Esophagus (tissue), 2 donors: ENCODE measurements around the gene MYO9B. TPM values are rescaled to one million over a fixed set of nuclear protein-coding genes. Genes with fewer than 3 reads are reported as not detected.
A peak's percentile ranks its signal among the peaks of the same experiment; 100 is the strongest.
"Not testable (repeated sequence)": the region's sequence is repeated elsewhere in the genome, so short reads cannot be mapped to it uniquely, and the experiment has no call there.

Experiments used
- H3K27ac ChIP-seq, 2 donors: one replicate each; pipeline ENCODE4 v1.5.1; 2013; ENCODE audit warnings: low read depth in 2 of 2, mild to moderate bottlenecking in 2 of 2, inconsistent platforms in 1 of 2, low read length in 1 of 2, moderate library complexity in 1 of 2
- H3K27me3 ChIP-seq, 2 donors: one replicate each; pipeline ENCODE4 v1.6.1; 2013; ENCODE audit warnings: low read length in 2 of 2, control low read depth in 1 of 2, mild to moderate bottlenecking in 1 of 2; ENCODE audit not compliant: insufficient read depth in 2 of 2, control insufficient read depth in 1 of 2
- H3K36me3 ChIP-seq, 2 donors: one replicate each; pipeline ENCODE4 v1.6.1; 2013; ENCODE audit warnings: low read length in 1 of 2; ENCODE audit not compliant: control insufficient read depth in 2 of 2, insufficient read depth in 2 of 2
- H3K4me1 ChIP-seq, 2 donors: one replicate each; pipeline ENCODE4 v1.6.1; 2013; ENCODE audit warnings: low read length in 1 of 2; ENCODE audit not compliant: control insufficient read depth in 2 of 2, insufficient read depth in 2 of 2
- H3K4me3 ChIP-seq, 2 donors: one replicate each; pipeline ENCODE4 v1.5.1; 2013; ENCODE audit warnings: low read length in 2 of 2, mild to moderate bottlenecking in 2 of 2, low read depth in 1 of 2, moderate library complexity in 1 of 2
- H3K9me3 ChIP-seq, 2 donors: one replicate each; pipeline ENCODE4 v1.6.1; 2013; ENCODE audit warnings: mild to moderate bottlenecking in 2 of 2, low read depth in 1 of 2, low read length in 1 of 2, moderate library complexity in 1 of 2; ENCODE audit not compliant: control insufficient read depth in 2 of 2, insufficient read depth in 1 of 2
- WGBS, 2 donors: extraction: QIAGEN DNeasy Blood & Tissue Kit; methylation state at CpG; one replicate each; pipeline ENCODE4 v1.1.7; 2013; 5-methylcytosine and 5-hydroxymethylcytosine counted together
- polyA plus RNA-seq, 2 donors: library from polyadenylated mRNA; stranded (reverse); fragments of 200-250 nt; gene quantifications; one replicate each; pipeline ENCODE4 v1.2.3, GENCODE V29; 2013
- donor health status: healthy with polysubstance abuse.
- donor health status: Bipolar disorder and iron deficiency.

Gene MYO9B
- polyA plus RNA-seq, 2 donors: 24.2 to 41.2 TPM

DNA sequence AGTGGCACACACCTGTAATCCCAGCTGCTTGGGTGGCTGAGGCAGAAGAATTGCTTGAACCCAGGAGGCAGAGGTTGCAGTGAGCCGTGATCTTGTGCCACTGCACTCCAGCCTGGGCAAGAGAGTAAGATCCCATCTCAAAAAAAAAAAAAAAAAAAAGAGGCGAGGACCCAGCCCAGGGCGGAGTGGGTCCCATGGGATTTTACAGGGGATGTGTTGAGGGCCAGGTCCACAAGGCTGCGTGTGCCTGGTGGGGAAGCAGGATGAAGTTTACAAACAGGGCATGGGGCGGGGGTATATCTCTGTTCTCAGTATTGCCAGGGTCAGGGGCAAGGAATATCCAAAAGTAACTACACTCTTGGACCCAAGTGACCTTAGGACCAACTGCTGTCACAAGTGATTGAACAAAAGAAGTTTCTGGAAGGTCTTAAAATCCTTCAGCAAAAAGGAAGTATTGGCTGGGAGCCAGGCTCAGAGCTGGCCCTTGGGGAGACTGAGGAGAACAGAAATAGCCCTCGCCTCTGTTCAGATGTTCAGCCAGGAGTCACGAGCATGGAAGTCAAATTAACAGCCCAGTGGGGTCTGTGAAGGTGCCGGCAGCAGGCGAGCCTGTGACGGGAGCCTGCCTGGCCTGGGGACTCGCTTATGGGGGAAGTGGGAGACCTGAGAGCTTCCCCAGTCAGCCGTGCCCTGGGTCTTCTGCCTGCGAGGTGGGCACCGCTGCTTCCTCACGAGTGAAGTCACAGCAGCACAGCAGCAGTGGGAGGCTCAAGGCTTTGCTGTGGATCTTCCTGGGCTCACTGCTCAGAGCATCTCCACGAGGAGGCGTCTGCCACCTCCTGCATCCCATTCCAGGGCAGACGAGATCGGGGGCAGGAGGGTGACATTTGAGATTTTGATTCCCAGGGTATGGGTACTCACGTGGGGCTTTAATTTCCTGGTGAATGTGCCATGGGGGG is 6.4 kb downstream of the MYO9B start:
- Histone ChIP-seq H3K9me3 (no peaks in the 10 kb centered on the region), H3K4me1 (peaks cover 4 to 13% of the 10 kb centered on the region in 2 donors), H3K4me3 (no peak overlapping the region), H3K27me3 (no peaks in the 10 kb centered on the region), H3K36me3 (peaks cover 0 to 2% of the 10 kb centered on the region in 2 donors), H3K27ac (peak overlapping the region; percentile 5 to 11)
- 69 to 77% methylated on average over 20 of the region's 20 CpGs for WGBS, 2 donors

DNA sequence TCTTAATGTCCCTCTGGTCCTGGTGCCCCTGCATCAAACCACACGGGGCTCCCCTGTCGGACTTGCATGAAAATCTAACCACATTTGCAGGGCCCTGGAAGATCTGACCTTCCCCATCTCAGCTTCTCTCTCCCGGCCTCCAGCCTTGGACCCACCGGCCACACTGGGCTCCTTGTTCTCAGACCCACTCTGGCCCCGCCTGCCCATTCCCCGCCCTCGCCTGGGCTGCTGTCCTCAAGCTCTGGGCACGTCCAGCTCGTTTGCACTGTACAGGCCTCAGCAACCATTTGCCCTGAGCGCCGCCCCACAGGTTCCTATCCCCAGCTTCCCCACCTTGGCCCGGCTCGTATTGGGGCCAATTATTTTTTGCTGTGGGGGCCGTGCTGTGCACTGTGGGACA is 10.5 kb downstream of the MYO9B start:
- no peaks in the 10 kb centered on the region for H3K9me3 ChIP-seq
- H3K36me3 ChIP-seq: peaks cover 0 to 2% of the 10 kb centered on the region in 2 donors
- H3K4me3 ChIP-seq: no peak overlapping the region
- H3K27me3 ChIP-seq: no peaks in the 10 kb centered on the region
- WGBS, 2 donors: 84 to 85% methylated on average over 14 of the region's 14 CpGs
- H3K4me1 ChIP-seq: peaks cover 2 to 4% of the 10 kb centered on the region in 2 donors
- no peak overlapping the region for H3K27ac ChIP-seq

DNA sequence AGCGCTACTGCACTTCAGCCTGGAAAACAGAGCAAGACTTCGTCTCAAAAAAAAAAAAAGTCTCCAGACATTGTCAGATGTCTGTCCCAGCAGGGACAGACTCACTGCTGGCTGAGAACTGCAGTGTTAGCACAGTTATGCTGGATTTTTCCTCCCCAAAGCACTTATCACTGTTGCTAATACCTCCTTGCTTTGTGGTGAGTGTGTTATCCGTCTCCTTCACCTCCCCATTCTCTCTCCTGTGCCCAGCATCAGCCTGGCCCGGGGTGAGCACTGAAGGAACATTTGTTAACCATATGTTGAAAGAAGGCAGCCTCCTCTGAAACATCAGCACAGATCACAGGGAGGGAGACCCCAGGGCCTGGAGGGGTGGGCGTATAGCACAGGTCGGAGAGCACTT is 11.3 kb downstream of the MYO9B start:
- Histone ChIP-seq H3K4me1 (peaks cover 2 to 4% of the 10 kb centered on the region in 2 donors), H3K36me3 (peaks cover 0 to 2% of the 10 kb centered on the region in 2 donors), H3K9me3 (no peaks in the 10 kb centered on the region), H3K4me3 (no peak overlapping the region), H3K27me3 (no peaks in the 10 kb centered on the region), H3K27ac (no peak overlapping the region)
- WGBS, 2 donors: 80 to 82% methylated on average over 6 of the region's 6 CpGs

DNA sequence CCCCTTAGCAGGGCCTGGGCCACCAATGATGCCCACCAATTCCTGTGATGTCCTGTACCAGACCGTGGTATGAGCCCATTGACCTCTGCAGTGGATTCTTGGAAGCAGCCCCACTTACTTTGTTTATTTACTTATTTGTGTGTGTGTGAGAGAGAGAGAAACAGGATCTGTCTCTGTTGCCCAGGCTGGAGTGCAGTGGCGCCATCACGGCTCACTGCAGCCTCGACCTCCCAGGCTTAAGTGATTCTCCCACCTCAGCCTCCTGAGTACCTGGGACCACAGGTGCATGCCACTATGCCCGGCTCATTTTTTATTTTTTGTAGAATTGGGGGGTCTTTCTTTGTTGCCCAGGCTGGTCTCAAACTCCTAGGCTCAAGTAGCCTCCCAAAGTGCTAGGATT is 13.0 kb downstream of the MYO9B start:
- peak overlapping the region; percentile 22 to 46 for H3K27ac ChIP-seq
- no peaks in the 10 kb centered on the region for H3K27me3 ChIP-seq
- peaks cover 0 to 2% of the 10 kb centered on the region in 2 donors for H3K36me3 ChIP-seq
- H3K4me1 ChIP-seq: peaks cover 2 to 5% of the 10 kb centered on the region in 2 donors
- H3K4me3 ChIP-seq: no peak overlapping the region
- 85 to 86% methylated on average over 5 of the region's 5 CpGs for WGBS, 2 donors
- no peaks in the 10 kb centered on the region for H3K9me3 ChIP-seq

DNA sequence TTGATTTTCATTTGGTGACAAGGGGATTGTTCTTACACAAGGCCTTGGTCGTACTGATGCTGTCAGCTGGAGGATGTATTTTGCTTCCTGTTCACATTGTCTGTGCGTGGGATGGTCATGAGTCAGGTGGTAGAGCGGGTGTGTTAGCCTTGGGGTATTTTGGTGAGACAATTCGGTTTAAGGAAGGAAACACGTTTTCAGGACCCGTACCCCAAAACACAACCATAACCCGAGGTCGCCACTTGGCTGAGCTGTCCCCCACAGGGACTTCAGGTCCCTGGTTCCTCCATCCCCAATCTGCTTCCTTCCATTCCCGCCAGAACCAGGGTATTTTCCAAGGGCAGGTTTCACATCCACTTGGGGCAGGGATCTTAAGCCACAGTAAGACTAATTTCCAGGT is 15.0 kb downstream of the MYO9B start:
- Histone ChIP-seq H3K4me1 (peaks cover 2 to 5% of the 10 kb centered on the region in 2 donors), H3K9me3 (no peaks in the 10 kb centered on the region), H3K27me3 (no peaks in the 10 kb centered on the region), H3K4me3 (no peak overlapping the region), H3K27ac (no peak overlapping the region), H3K36me3 (no peaks in the 10 kb centered on the region)
- WGBS, 2 donors: 71 to 78% methylated on average over 9 of the region's 9 CpGs

DNA sequence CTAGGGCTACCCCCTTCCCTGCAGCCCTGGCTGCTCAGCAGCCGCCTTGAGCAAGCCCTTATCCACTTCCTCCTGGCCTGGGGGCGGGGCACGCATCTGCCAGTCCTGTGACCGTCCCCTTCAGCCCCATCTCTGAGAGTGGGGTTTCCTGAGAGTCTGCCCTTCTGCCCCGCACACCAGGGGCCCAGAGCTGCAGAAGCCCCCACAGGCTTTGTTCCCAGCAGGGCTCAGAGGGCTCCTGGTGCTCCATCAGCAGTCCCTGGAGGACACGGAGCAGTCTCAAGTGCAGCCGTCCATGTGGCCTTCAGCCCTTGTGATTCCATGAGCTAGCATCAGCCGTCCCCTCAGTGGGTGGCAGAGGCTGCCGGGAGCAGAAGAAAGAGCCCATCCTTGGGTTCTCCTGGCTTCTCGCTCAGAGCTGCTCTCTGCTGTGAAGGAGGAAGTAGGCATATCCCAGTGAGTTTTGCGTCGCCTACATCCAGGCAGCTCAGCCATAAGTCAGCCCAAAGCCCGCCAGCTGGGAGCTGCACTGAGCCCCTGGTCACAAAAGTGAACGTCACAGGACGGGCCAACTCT is 16.3 kb downstream of the MYO9B start:
- H3K27ac ChIP-seq: no peak overlapping the region
- H3K36me3 ChIP-seq: no peaks in the 10 kb centered on the region
- no peaks in the 10 kb centered on the region for H3K27me3 ChIP-seq
- H3K4me3 ChIP-seq: no peak overlapping the region
- no peaks in the 10 kb centered on the region for H3K9me3 ChIP-seq
- H3K4me1 ChIP-seq: peaks cover 2 to 5% of the 10 kb centered on the region in 2 donors
- WGBS, 2 donors: 75 to 77% methylated on average over 15 of the region's 15 CpGs

DNA sequence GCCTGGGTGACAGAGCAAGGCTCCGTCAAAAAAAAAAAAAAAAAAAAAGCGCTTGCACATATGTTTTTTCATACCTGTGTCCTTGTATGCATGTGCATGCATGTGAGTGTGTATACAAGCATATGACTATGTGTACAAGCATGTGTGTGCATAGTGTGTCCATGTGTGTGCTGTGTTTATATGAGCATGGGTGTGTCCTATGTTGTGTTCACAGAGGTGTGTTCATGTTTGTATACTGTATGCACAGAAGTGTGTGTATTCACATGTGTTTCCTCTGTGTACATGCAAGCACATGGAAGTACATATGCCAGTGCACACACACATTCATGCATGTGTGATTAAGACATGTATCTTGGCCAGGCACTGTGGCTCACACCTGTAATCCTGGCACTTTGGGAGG is 17.1 kb downstream of the MYO9B start:
- WGBS, 2 donors: 83 to 90% methylated on average over 2 of the region's 2 CpGs

DNA sequence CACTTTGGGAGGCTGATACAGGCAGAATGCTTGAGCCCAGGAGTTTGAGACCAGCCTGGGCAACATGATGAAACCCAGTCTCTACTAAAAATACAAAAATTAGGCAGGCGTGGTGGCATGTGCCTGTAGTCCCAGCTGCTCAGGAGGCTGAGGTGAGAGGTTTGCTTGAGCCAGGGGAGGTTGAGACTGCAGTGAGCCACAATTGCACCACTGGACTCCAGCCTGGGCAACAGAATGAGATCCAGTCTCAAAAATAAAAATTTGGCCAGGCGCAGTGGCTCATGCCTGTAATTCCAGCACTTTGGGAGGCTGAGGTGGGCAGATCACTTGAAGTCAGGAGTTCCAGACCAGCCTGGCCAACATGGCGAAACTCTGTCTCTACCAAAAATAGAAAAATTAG is 19.1 kb downstream of the MYO9B start:
- not testable (repeated sequence) for H3K27me3 ChIP-seq, H3K36me3 ChIP-seq, H3K4me1 ChIP-seq, H3K9me3 ChIP-seq, H3K4me3 ChIP-seq
- peak overlapping the region; percentile 24 to 55 for H3K27ac ChIP-seq
- 90% methylated on average over 3 of the region's 3 CpGs for WGBS, 2 donors

More for the DNA sequence above, 17.1 kb downstream of the MYO9B start:
- no peaks in the 10 kb centered on the region for H3K36me3 ChIP-seq
- H3K4me1 ChIP-seq: peaks cover 2 to 5% of the 10 kb centered on the region in 2 donors
- H3K27me3 ChIP-seq: no peaks in the 10 kb centered on the region
- no peak overlapping the region for H3K4me3 ChIP-seq
- no peak overlapping the region for H3K27ac ChIP-seq
- H3K9me3 ChIP-seq: no peaks in the 10 kb centered on the region

DNA sequence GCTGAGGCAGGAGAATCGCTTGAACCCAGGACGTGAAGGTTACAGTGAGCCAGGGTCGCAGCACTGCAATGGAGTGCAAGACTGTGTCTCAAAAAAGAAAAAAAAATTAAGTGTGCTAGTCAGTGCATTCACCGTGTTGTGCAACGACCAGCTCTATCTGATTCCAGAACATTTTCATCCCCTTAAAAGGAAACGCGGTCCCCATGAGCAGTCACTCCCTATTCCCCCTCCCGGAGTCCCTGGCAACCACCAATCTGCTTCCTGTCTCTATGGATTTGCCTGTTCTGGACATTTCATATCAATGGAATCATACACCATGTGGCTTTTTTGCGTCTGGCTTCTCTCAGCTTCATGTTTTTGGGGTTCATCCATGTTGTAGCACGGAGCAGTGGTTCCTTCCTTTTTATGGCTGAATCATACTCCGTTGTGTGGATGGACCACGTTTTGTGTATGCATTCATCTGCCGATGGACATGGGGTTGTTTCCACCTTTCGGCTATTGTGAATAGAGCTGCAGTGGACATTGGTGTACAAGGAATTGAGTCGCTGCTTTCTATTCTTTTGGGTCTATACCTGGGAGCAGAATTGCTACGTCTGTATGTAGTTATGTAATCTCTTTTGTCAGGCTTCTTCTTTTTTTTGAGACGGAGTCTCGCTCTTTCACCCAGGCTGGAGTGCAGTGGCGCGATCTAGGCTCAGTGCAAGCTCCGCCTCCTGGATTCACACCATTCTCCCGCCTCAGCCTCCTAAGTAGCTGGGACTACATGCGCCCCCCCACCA is 19.8 kb downstream of the MYO9B start:
- Histone ChIP-seq H3K27me3 (no peaks in the 10 kb centered on the region), H3K9me3 (no peaks in the 10 kb centered on the region), H3K27ac (peak overlapping the region; percentile 36 to 55), H3K4me1 (peaks cover 0 to 5% of the 10 kb centered on the region in 2 donors), H3K4me3 (no peak overlapping the region), H3K36me3 (no peaks in the 10 kb centered on the region)
- 84 to 86% methylated on average over 23 of the region's 23 CpGs for WGBS, 2 donors
